ENCODE measurements around the gene PRKN. TPM values are rescaled to one million over a fixed set of nuclear protein-coding genes. Genes with fewer than 3 reads are reported as not detected.

Gene PRKN
- total RNA-seq, 1 experiment from 2014 or later: 1.2 TPM

- H3K27me3 ChIP-seq (replicated peaks; ENCODE audit: insufficient read depth, low read depth, low read length, poor library complexity): no peaks in the 10 kb centered on the region
- intact Hi-C loops (cut with micrococcal nuclease; ENCODE audit: unreplicated experiment): no loop called here
- no peaks in the 10 kb centered on the region for H3K36me3 ChIP-seq (ENCODE audit: insufficient read depth, low read length, poor library complexity, severe bottlenecking)
- H3K27ac ChIP-seq (ENCODE audit: low read depth, low read length, poor library complexity, severe bottlenecking): no peak overlapping the region
- no peak overlapping the region for H3K4me3 ChIP-seq (ENCODE audit: low read depth, low read length, poor library complexity, severe bottlenecking)
- peaks cover 14% of the 10 kb centered on the region for H3K4me1 ChIP-seq (ENCODE audit: insufficient read depth, low read length, poor library complexity, severe bottlenecking)
- BruUV-seq (replicated peaks): no TSS peak
- no peaks in the 10 kb centered on the region for H3K9me3 ChIP-seq (ENCODE audit: low read depth, low read length, poor library complexity, severe bottlenecking)
- ChIA-PET POLR2A (ENCODE audit: low non-redundant PET) (no interaction called here), CTCF (no interaction called here)
- DNase-seq (ENCODE audit: low spot score): no peak
- TF ChIP-seq, protein P1, sequence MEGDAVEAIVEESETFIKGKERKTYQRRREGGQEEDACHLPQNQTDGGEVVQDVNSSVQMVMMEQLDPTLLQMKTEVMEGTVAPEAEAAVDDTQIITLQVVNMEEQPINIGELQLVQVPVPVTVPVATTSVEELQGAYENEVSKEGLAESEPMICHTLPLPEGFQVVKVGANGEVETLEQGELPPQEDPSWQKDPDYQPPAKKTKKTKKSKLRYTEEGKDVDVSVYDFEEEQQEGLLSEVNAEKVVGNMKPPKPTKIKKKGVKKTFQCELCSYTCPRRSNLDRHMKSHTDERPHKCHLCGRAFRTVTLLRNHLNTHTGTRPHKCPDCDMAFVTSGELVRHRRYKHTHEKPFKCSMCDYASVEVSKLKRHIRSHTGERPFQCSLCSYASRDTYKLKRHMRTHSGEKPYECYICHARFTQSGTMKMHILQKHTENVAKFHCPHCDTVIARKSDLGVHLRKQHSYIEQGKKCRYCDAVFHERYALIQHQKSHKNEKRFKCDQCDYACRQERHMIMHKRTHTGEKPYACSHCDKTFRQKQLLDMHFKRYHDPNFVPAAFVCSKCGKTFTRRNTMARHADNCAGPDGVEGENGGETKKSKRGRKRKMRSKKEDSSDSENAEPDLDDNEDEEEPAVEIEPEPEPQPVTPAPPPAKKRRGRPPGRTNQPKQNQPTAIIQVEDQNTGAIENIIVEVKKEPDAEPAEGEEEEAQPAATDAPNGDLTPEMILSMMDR (conservative IDR thresholded peaks at IDR 0.05; ENCODE audit: low read depth, low read length): no peak
- TF ChIP-seq EZH2 (IDR thresholded peaks at IDR 0.05; ENCODE audit: borderline replicate concordance, low read depth, low read length, poor library complexity, severe bottlenecking): no peak
Observed at GRCh38 chr6:161634916-161635315, 1092.7 kb downstream of the PRKN start.

DNA sequence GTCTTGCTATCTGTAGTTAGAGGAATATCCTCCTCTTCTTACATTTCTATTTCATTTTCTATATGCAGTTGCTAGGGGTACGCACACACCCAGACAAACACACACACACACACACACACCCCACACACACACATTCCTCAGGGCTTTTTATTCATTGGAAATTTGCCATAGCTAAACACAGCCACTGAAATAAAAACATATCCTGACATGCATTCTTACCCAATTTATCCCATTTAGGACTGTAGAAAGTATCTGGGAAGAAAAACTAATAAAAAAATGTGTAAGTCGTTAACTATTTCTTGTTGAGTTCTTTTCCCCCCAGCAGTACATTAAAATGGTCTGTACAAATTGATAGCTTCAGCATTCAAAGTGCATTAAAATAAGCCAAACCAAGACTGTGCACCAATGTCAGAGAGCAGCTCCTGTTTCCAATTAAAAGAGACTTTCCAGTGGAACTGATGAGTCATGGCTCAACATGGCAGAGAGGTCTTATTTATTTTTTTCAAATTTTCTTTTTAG is 1095.8 kb downstream of the PRKN start:
- ChIA-PET CTCF (no interaction called here), POLR2A (ENCODE audit: low non-redundant PET) (no interaction called here)
- Histone ChIP-seq H3K27me3 (replicated peaks; ENCODE audit: insufficient read depth, low read depth, low read length, poor library complexity) (no peaks in the 10 kb centered on the region), H3K4me1 (ENCODE audit: insufficient read depth, low read length, poor library complexity, severe bottlenecking) (peaks cover 8% of the 10 kb centered on the region), H3K4me3 (ENCODE audit: low read depth, low read length, poor library complexity, severe bottlenecking) (no peak overlapping the region), H3K9me3 (ENCODE audit: low read depth, low read length, poor library complexity, severe bottlenecking) (no peaks in the 10 kb centered on the region), H3K36me3 (ENCODE audit: insufficient read depth, low read length, poor library complexity, severe bottlenecking) (no peaks in the 10 kb centered on the region), H3K27ac (ENCODE audit: low read depth, low read length, poor library complexity, severe bottlenecking) (peak overlapping the region; percentile 64)
- TF ChIP-seq, protein P1 (conservative IDR thresholded peaks at IDR 0.05; ENCODE audit: low read depth, low read length): no peak
- TF ChIP-seq EZH2 (IDR thresholded peaks at IDR 0.05; ENCODE audit: borderline replicate concordance, low read depth, low read length, poor library complexity, severe bottlenecking): no peak
- no TSS peak for BruUV-seq (replicated peaks)
- intact Hi-C loops (cut with micrococcal nuclease; ENCODE audit: unreplicated experiment): no loop called here
- DNase-seq (ENCODE audit: low spot score): peak; percentile 66

DNA sequence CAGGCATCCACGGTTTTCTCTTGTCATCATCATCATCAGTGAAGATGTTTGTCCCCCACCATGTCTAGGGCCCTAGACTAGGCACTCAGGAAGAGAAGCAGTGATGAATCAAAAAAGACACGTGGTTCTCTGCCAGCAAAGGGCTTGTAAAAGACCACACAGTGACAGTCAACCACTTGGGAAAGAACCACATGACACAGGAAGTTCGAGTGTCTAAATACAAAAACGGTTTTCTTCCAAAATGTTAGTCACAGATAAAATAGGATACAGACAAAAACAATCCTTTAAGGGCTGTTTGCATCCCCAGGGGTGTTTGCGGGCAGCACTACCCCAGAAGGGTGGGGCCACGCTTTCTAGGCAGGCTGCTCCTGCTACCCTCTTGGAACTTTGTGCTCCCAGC is 1096.9 kb downstream of the PRKN start:
- no TSS peak for BruUV-seq (replicated peaks)

More for the DNA sequence above, 1096.9 kb downstream of the PRKN start:
- no peak overlapping the region for H3K4me3 ChIP-seq (ENCODE audit: low read depth, low read length, poor library complexity, severe bottlenecking)
- H3K9me3 ChIP-seq (ENCODE audit: low read depth, low read length, poor library complexity, severe bottlenecking): no peaks in the 10 kb centered on the region
- DNase-seq (ENCODE audit: low spot score): no peak
- no peaks in the 10 kb centered on the region for H3K27me3 ChIP-seq (replicated peaks; ENCODE audit: insufficient read depth, low read depth, low read length, poor library complexity)
- H3K36me3 ChIP-seq (ENCODE audit: insufficient read depth, low read length, poor library complexity, severe bottlenecking): no peaks in the 10 kb centered on the region
- no peak overlapping the region for H3K27ac ChIP-seq (ENCODE audit: low read depth, low read length, poor library complexity, severe bottlenecking)
- CTCF ChIA-PET: no interaction called here
- POLR2A ChIA-PET (ENCODE audit: low non-redundant PET): no interaction called here
- intact Hi-C loops (cut with micrococcal nuclease; ENCODE audit: unreplicated experiment): no loop called here
- peaks cover 8% of the 10 kb centered on the region for H3K4me1 ChIP-seq (ENCODE audit: insufficient read depth, low read length, poor library complexity, severe bottlenecking)
- no peak for TF ChIP-seq EZH2 (IDR thresholded peaks at IDR 0.05; ENCODE audit: borderline replicate concordance, low read depth, low read length, poor library complexity, severe bottlenecking)
- TF ChIP-seq, protein P1 (conservative IDR thresholded peaks at IDR 0.05; ENCODE audit: low read depth, low read length): no peak

Measured in A673 (cell line).